HT-29 (cell line): ENCODE data around the gene BACE1. TPM values are rescaled to one million over a fixed set of nuclear protein-coding genes. Genes with fewer than 3 reads are reported as not detected.
A peak's percentile ranks its signal among the peaks of the same experiment; 100 is the strongest.
"Not testable (repeated sequence)": the region's sequence is repeated elsewhere in the genome, so short reads cannot be mapped to it uniquely, and the experiment has no call there.

Experiments used
- DNase-seq: peaks from one replicate; pipeline ENCODE4 v3.0.0-alpha.2; 2015; ENCODE audit warnings: low spot score
- total RNA-seq: library from RNA; depleted of rRNA; stranded (reverse); fragments of >200 nt; shearing (Covaris generic); gene quantifications from 2 replicates; pipeline ENCODE4 v1.2.3, GENCODE V29; 2014; rRNA removed

BACE1 gene
- total RNA-seq, result 6.6 and 10.5 TPM in 2 replicates

GRCh38 chr11:117316197-117316961, at the start of gene BACE1:
Gene BACE1 (minus strand): TSS chr11:117316256. CDS start chr11:117315795, 461 bp downstream.
- peak; percentile 74 for DNase-seq

- DNase-seq, result no peak
These were observed 45.4 kb upstream of the BACE1 start for GRCh38 chr11:117361432-117361831.

GRCh38 chr11:117356126-117356890, 40.3 kb upstream of the BACE1 start:
- DNase-seq, result peak; percentile 15

- DNase-seq, result no peak
These were observed 38.5 kb upstream of the BACE1 start for GRCh38 chr11:117354550-117354949.

GRCh38 chr11:117345039-117345438, 29.0 kb upstream of the BACE1 start:
- no peak for DNase-seq

GRCh38 chr11:117337076-117337475, 21.0 kb upstream of the BACE1 start:
- no peak for DNase-seq

- DNase-seq, result no peak
These were observed 19.3 kb upstream of the BACE1 start for GRCh38 chr11:117335399-117335798.

GRCh38 chr11:117334896-117335295, 18.8 kb upstream of the BACE1 start:
- DNase-seq, result no peak

- no peak for DNase-seq
These were observed 17.9 kb upstream of the BACE1 start for GRCh38 chr11:117333917-117334316.

- no peak for DNase-seq
These were observed 16.8 kb upstream of the BACE1 start for GRCh38 chr11:117332843-117333242.

- DNase-seq, result peak; percentile 64
These were observed 12.4 kb upstream of the BACE1 start for GRCh38 chr11:117328375-117329010.

GRCh38 chr11:117327567-117328374, 11.7 kb upstream of the BACE1 start, which contains the start of gene CEP164:
Gene CEP164 (plus strand): TSS chr11:117327854. CDS start chr11:117338587, 10,733 bp downstream.
- peak; percentile 97 for DNase-seq

GRCh38 chr11:117327255-117327566, 11.2 kb upstream of the BACE1 start:
- DNase-seq, result not testable (repeated sequence)

GRCh38 chr11:117319214-117319840, 3.3 kb upstream of the BACE1 start:
- DNase-seq, result no peak

GRCh38 chr11:117318738-117319137, 2.7 kb upstream of the BACE1 start:
- DNase-seq, result no peak

- DNase-seq, result peak; percentile 16
These were observed 515 bp downstream of the BACE1 start for GRCh38 chr11:117315285-117316196.

GRCh38 chr11:117314840-117315239, 1.2 kb downstream of the BACE1 start:
- DNase-seq, result no peak

- no peak for DNase-seq
These were observed 2.0 kb downstream of the BACE1 start for GRCh38 chr11:117313828-117314768.

GRCh38 chr11:117313091-117313490, 3.0 kb downstream of the BACE1 start:
- no peak for DNase-seq
